HG03442 (cell line): Measurements from ENCODE around the gene SFXN5.
"Not testable (repeated sequence)": the region's sequence is repeated elsewhere in the genome, so short reads cannot be mapped to it uniquely, and the experiment has no call there.

ENCODE experiments used
- ATAC-seq: cut with Tn5 transposase; IDR thresholded peaks from one replicate; pipeline ENCODE4 v1.9.1; 2021; ENCODE audit warnings: mild to moderate bottlenecking, moderate library complexity; ENCODE audit not compliant: unreplicated experiment

SFXN5 gene

GRCh38 chr2:73071360-73072128, at the start of gene SFXN5:
Gene SFXN5 (minus strand): TSS chr2:73071712. CDS start chr2:73071705, 7 bp downstream.
- peak; percentile 85 for ATAC-seq

GRCh38 chr2:73119611-73120239, 48.2 kb upstream of the SFXN5 start:
- not testable (repeated sequence) for ATAC-seq

GRCh38 chr2:73117441-73117840, 45.9 kb upstream of the SFXN5 start:
- ATAC-seq, result no peak

GRCh38 chr2:73116182-73116960, 44.9 kb upstream of the SFXN5 start:
- ATAC-seq, result no peak

- no peak for ATAC-seq
These were observed 42.9 kb upstream of the SFXN5 start for GRCh38 chr2:73114273-73114867.

GRCh38 chr2:73112913-73113854, 41.7 kb upstream of the SFXN5 start, which contains the start of gene RAB11FIP5:
Gene RAB11FIP5 (minus strand): TSS chr2:73112948. CDS start chr2:73112777, 171 bp downstream.
- peak; percentile 71 for ATAC-seq

GRCh38 chr2:73112026-73112912, 40.8 kb upstream of the SFXN5 start:
- peak; percentile 17 for ATAC-seq

GRCh38 chr2:73111073-73112025, 39.8 kb upstream of the SFXN5 start:
- ATAC-seq, result no peak

GRCh38 chr2:73110168-73111072, 38.9 kb upstream of the SFXN5 start:
- ATAC-seq, result no peak

- ATAC-seq, result no peak
These were observed 38.1 kb upstream of the SFXN5 start for GRCh38 chr2:73109431-73110167.

- ATAC-seq, result no peak
These were observed 35.9 kb upstream of the SFXN5 start for GRCh38 chr2:73107211-73107926.

GRCh38 chr2:73106791-73107190, 35.3 kb upstream of the SFXN5 start:
- ATAC-seq, result no peak

- ATAC-seq, result no peak
These were observed 34.0 kb upstream of the SFXN5 start for GRCh38 chr2:73105511-73105971.

GRCh38 chr2:73104933-73105332, 33.4 kb upstream of the SFXN5 start:
- ATAC-seq, result no peak

- ATAC-seq, result no peak
These were observed 31.6 kb upstream of the SFXN5 start for GRCh38 chr2:73103018-73103542.
